HG03378 (cell line): Measurements from ENCODE around the gene SPATA13.

Source experiments
- ATAC-seq: cut with Tn5 transposase; IDR thresholded peaks from one replicate; pipeline ENCODE4 v1.9.1; 2021; ENCODE audit warnings: mild to moderate bottlenecking, moderate library complexity; ENCODE audit not compliant: unreplicated experiment

Gene SPATA13

GRCh38 chr13:24353736-24354135 is 193.2 kb downstream of the SPATA13 start:
- no peak for ATAC-seq

GRCh38 chr13:24355103-24355502 is 194.6 kb downstream of the SPATA13 start:
- ATAC-seq, result no peak

GRCh38 chr13:24356270-24356669 is 195.8 kb downstream of the SPATA13 start:
- ATAC-seq, result no peak
